Muscle layer of colon (tissue), 2 donors: Measurements from ENCODE around the gene VASP.
A peak's percentile ranks its signal among the peaks of the same experiment; 100 is the strongest.

ENCODE experiments used
- H3K27ac ChIP-seq: one replicate; pipeline ENCODE4 v1.7.0; 2013; ENCODE audit warnings: low read depth, mild to moderate bottlenecking, low read length, moderate library complexity
- H3K27me3 ChIP-seq, 2 donors: one replicate each; pipeline ENCODE4 v1.7.0; 2013; ENCODE audit warnings: low read length in 2 of 2, mild to moderate bottlenecking in 2 of 2; ENCODE audit not compliant: insufficient read depth in 2 of 2, control insufficient read depth in 1 of 2
- H3K36me3 ChIP-seq: one replicate; pipeline ENCODE4 v1.7.0; 2013; ENCODE audit warnings: mild to moderate bottlenecking, low read length; ENCODE audit not compliant: insufficient read depth
- H3K4me1 ChIP-seq: one replicate; pipeline ENCODE4 v1.7.0; 2013; ENCODE audit warnings: mild to moderate bottlenecking, low read length; ENCODE audit not compliant: insufficient read depth
- H3K4me3 ChIP-seq, 2 donors: one replicate each; pipeline ENCODE4 v1.7.0; 2013; ENCODE audit warnings: low read length in 2 of 2, low read depth in 1 of 2, mild to moderate bottlenecking in 1 of 2, moderate library complexity in 1 of 2
- H3K9ac ChIP-seq: one replicate; pipeline ENCODE4 v1.7.0; 2013; ENCODE audit warnings: low read length
- H3K9me3 ChIP-seq: one replicate; pipeline ENCODE4 v1.7.0; 2013; ENCODE audit warnings: mild to moderate bottlenecking, low read length
- donor health status: abdominal sarcoma.
- donor health status: Adenocarcinoma of cecum.

VASP gene

GRCh38 chr19:45506989-45507871 is at the start of gene VASP:
Gene VASP, plus strand, starts transcription at chr19:45507479. Its CDS starts 293 bp downstream, at chr19:45507772.
- H3K36me3 ChIP-seq, result no peaks in the 10 kb centered on the region
- peak within 1 kb of the TSS; percentile 98 for H3K4me3 ChIP-seq
- no peaks in the 10 kb centered on the region for H3K9me3 ChIP-seq
- H3K4me1 ChIP-seq, result peaks cover 26% of the 10 kb centered on the region
- peak within 1 kb of the TSS; percentile 100 for H3K9ac ChIP-seq
- no peaks in the 10 kb centered on the region for H3K27me3 ChIP-seq
- peak within 1 kb of the TSS; percentile 94 for H3K27ac ChIP-seq

GRCh38 chr19:45457776-45458175 is 49.5 kb upstream of the VASP start:
- no peak overlapping the region for H3K9ac ChIP-seq

GRCh38 chr19:45460807-45461347 is 46.4 kb upstream of the VASP start:
- H3K36me3 ChIP-seq, result no peaks in the 10 kb centered on the region
- no peaks in the 10 kb centered on the region for H3K9me3 ChIP-seq
- peaks cover 7% of the 10 kb centered on the region for H3K4me1 ChIP-seq
- H3K27me3 ChIP-seq, result no peaks in the 10 kb centered on the region
- no peak overlapping the region for H3K27ac ChIP-seq
- H3K9ac ChIP-seq, result no peak overlapping the region
- H3K4me3 ChIP-seq, result no peak overlapping the region

More at GRCh38 chr19:45457776-45458175, 49.5 kb upstream of the VASP start:
- Histone ChIP-seq H3K4me1 (peaks cover 18% of the 10 kb centered on the region), H3K36me3 (no peaks in the 10 kb centered on the region), H3K27me3 (no peaks in the 10 kb centered on the region), H3K9me3 (no peaks in the 10 kb centered on the region), H3K4me3 (no peak overlapping the region), H3K27ac (no peak overlapping the region)

- H3K4me1 ChIP-seq, result peaks cover 3% of the 10 kb centered on the region
- H3K27me3 ChIP-seq, result no peaks in the 10 kb centered on the region
- H3K4me3 ChIP-seq, result no peak overlapping the region
- no peaks in the 10 kb centered on the region for H3K36me3 ChIP-seq
- H3K9me3 ChIP-seq, result no peaks in the 10 kb centered on the region
- H3K27ac ChIP-seq, result no peak overlapping the region
- no peak overlapping the region for H3K9ac ChIP-seq
Measured at GRCh38 chr19:45462174-45462573, 45.1 kb upstream of the VASP start.

- H3K9me3 ChIP-seq, result no peaks in the 10 kb centered on the region
- H3K4me1 ChIP-seq, result peaks cover 9% of the 10 kb centered on the region
- H3K27me3 ChIP-seq, result no peaks in the 10 kb centered on the region
- H3K9ac ChIP-seq, result no peak overlapping the region
- H3K4me3 ChIP-seq, result no peak overlapping the region
- H3K36me3 ChIP-seq, result no peaks in the 10 kb centered on the region
- H3K27ac ChIP-seq, result no peak overlapping the region
Measured at GRCh38 chr19:45463241-45463640, 44.0 kb upstream of the VASP start.

GRCh38 chr19:45464274-45464673 is 43.0 kb upstream of the VASP start:
- Histone ChIP-seq H3K27ac (no peak overlapping the region), H3K27me3 (no peaks in the 10 kb centered on the region), H3K4me1 (peaks cover 14% of the 10 kb centered on the region)

GRCh38 chr19:45464852-45465441 is 42.3 kb upstream of the VASP start:
- H3K27ac ChIP-seq, result no peak overlapping the region
- no peaks in the 10 kb centered on the region for H3K27me3 ChIP-seq
- no peaks in the 10 kb centered on the region for H3K9me3 ChIP-seq
- no peak overlapping the region for H3K4me3 ChIP-seq
- H3K4me1 ChIP-seq, result peaks cover 17% of the 10 kb centered on the region
- H3K36me3 ChIP-seq, result no peaks in the 10 kb centered on the region
- H3K9ac ChIP-seq, result no peak overlapping the region

More at GRCh38 chr19:45464274-45464673, 43.0 kb upstream of the VASP start:
- H3K36me3 ChIP-seq, result no peaks in the 10 kb centered on the region
- H3K9me3 ChIP-seq, result no peaks in the 10 kb centered on the region
- H3K9ac ChIP-seq, result no peak overlapping the region
- H3K4me3 ChIP-seq, result no peak overlapping the region

GRCh38 chr19:45467115-45467455 is 40.2 kb upstream of the VASP start:
- H3K36me3 ChIP-seq, result peaks cover 6% of the 10 kb centered on the region
- no peaks in the 10 kb centered on the region for H3K27me3 ChIP-seq
- H3K9ac ChIP-seq, result peak overlapping the region; percentile 71
- H3K4me1 ChIP-seq, result peaks cover 24% of the 10 kb centered on the region
- H3K27ac ChIP-seq, result no peak overlapping the region
- no peaks in the 10 kb centered on the region for H3K9me3 ChIP-seq
- peak overlapping the region; percentile 63 to 91 for H3K4me3 ChIP-seq

GRCh38 chr19:45467456-45468158 is 39.7 kb upstream of the VASP start, which contains the start of gene FOSB:
Gene FOSB, plus strand, starts transcription at chr19:45467996. Its CDS starts 591 bp downstream, at chr19:45468587.
- Histone ChIP-seq H3K9me3 (no peaks in the 10 kb centered on the region), H3K27me3 (no peaks in the 10 kb centered on the region), H3K4me1 (peaks cover 24% of the 10 kb centered on the region), H3K9ac (peak within 1 kb of the TSS; percentile 89), H3K4me3 (peak within 1 kb of the TSS; percentile 63 to 91), H3K27ac (peak within 1 kb of the TSS; percentile 86), H3K36me3 (peaks cover 10% of the 10 kb centered on the region)

- Histone ChIP-seq H3K27me3 (no peaks in the 10 kb centered on the region), H3K9ac (peak overlapping the region; percentile 89), H3K36me3 (peaks cover 10% of the 10 kb centered on the region), H3K27ac (peak overlapping the region; percentile 73), H3K4me1 (peaks cover 24% of the 10 kb centered on the region), H3K9me3 (no peaks in the 10 kb centered on the region), H3K4me3 (peak overlapping the region; percentile 63 to 91)
Measured at GRCh38 chr19:45468159-45468651, 39.1 kb upstream of the VASP start.

- Histone ChIP-seq H3K9ac (peak overlapping the region; percentile 89), H3K4me3 (peak overlapping the region; percentile 63 to 91), H3K36me3 (peaks cover 10% of the 10 kb centered on the region), H3K4me1 (peaks cover 24% of the 10 kb centered on the region), H3K27ac (peak overlapping the region; percentile 73), H3K27me3 (no peaks in the 10 kb centered on the region), H3K9me3 (no peaks in the 10 kb centered on the region)
Measured at GRCh38 chr19:45468803-45469131, 38.5 kb upstream of the VASP start.
